NCI-H1694 treated with DMSO at 0.1 percent for 48 hours (cell line): ENCODE results near the gene PCDHGC5.
A peak's percentile ranks its signal among the peaks of the same experiment; 100 is the strongest.

ENCODE experiments used
- DNase-seq: peaks from one replicate; lab custom pipeline; 2025; lab: John Stamatoyannopoulos, UW

PCDHGC5 gene

DNA sequence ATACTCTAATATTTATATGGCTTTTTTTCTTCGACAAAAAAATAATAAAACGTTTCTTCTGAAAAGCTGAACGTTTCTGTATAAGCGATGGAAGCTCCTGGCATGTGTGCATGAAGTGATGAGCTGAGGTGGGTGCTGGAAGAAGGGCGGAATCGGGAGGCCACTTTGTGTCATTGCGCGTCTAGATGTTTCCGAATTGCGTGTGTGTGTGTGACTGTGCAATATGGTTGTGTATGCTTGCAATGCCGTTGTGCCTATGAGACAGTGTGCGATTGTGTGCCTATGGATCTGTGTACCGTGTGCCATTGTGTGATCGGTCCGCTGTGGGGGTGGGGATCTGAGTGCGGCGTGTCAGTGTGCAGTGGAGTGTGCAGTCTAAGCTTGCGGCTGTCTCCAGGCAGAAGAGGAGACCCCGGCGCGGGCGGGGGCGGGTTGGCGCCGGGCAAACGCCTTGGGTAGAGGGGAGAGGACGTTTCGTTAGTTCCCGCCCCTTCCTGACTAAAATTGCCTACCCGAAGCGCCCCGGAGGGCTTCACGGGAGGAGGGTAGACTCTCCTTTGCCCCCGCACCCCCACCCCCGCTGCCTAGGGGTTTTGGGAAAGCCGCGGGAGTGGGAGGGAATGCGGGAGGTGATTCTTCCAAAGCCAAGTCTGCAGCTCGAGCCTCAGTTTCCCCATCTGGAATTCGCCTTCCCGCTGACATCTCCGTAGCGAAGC lies 24.2 kb downstream of the PCDHGC5 start:
- DNase-seq, result peak; percentile 84

GRCh38 chr5:141513627-141514329 lies 24.9 kb downstream of the PCDHGC5 start:
- DNase-seq, result peak; percentile 89

DNA sequence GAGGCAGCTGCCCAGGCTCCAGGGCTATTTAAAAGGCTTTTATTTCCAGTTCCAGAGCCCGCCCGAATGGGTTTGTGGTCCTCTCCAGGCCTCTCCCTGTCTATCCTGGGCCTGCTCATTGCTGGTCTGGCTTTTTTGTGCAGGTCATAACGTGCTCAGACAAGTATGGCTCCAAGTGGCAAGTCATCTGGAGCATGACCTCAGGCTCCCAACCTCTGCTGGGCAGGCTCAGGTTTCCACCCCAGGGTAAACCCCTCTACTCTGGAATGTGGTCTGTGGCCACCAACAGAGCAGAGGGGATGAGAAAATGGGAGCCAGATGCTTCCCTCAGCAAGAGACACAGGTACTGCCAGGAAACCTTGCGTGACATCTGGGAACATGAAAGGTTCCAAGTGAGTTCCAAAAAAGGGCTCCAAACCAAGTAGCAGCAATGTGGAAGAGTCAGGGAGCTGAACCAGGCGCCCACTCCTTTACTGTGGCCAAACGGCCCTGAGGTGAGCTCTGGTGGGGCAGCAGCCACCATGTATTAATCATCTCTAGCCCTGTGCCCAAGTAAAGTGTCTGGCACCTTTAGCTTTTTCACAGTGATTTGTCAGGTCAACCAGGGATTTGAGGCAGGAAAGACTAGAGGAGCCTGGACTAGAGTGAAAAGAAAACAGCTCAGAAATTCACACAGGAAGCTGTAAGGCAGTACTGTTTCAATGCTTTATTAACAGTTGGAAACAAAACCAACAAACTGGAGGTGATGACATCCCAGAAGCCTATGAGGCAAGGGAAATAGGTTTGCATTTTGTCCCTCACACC lies 25.7 kb downstream of the PCDHGC5 start:
- DNase-seq, result peak; percentile 84

DNA sequence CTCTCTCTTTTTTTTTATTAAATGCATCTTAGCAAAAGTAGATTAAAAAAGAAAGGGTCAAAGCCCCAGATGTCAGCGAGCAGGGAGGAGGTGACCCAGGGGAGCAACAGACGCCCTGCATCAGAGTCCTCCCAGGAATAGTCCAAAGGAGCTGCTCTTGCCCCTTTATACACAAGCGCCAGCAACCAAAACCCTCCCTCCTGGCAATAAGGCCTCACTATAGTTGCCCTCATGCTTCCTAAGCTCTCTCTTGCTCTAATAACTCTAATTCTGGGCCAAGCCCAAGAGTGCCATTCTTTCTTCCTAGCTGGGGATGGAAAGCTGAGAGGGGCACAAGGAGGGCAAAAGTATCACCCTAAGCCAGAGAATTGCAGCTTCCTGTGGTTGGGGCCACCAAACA lies 26.3 kb downstream of the PCDHGC5 start:
- DNase-seq, result no peak

DNA sequence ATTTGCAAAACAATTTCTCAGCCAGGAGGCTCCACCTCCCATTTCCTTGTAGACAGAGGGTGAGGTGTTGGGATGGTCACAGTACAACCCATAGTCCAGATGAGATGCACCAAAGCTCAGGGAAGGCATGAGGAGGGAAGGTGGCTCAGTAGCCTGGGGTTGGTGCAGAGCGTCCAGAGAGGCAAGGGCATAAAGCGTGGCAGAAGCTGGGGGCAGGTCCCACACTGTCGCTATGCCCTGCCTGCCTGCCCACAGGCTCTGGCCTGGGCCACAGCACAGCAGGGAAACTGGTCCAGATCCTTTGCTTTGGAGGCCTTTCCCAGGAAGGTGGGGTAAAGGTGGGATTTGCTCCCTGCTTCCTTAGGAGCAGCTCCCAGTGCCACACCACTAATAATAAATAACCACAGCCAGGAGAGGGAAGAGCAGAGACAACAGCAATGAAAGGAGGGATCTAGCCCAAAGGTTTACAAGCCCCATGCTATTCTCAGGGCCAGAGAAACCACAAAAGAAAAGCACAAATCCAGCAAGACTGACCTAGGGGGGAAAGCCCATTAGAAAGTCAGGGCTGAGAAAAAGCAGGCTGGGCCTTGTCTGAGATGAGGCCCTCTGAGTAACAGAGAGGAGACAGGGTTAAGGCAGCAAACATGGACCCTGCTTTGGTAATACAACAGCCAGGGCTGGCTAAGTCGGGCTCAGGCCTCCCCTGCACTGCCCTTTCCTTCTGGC lies 27.2 kb downstream of the PCDHGC5 start:
- DNase-seq, result no peak

- no peak for DNase-seq
These were observed 27.8 kb downstream of the PCDHGC5 start for GRCh38 chr5:141516672-141517025.

DNA sequence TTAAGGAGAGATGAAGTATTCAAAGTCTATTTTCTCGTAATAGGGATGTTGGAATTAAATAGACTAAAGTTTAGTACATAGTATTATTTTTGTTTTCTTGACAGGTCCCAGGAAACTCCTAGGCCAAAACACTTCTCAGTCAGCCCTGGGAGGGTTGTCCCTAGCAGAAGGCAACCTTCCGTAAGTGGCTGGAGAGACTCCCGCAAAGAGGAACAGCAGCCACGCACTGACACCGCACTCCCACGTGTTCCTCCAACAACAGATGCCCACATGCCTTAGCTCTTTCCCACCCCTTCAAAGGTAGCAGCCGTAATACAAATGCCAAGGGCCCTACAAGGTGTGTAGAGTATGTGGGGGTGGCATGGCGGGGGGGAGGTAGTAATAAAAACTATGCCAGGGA lies 28.4 kb downstream of the PCDHGC5 start:
- DNase-seq, result no peak

- no peak for DNase-seq
These were observed 29.2 kb downstream of the PCDHGC5 start for GRCh38 chr5:141517880-141518617.

GRCh38 chr5:141518618-141519015 lies 29.7 kb downstream of the PCDHGC5 start:
- DNase-seq, result no peak

GRCh38 chr5:141519605-141520565 lies 31.0 kb downstream of the PCDHGC5 start:
- no peak for DNase-seq

GRCh38 chr5:141521244-141521781 lies 32.4 kb downstream of the PCDHGC5 start:
- no peak for DNase-seq

- no peak for DNase-seq
These were observed 33.4 kb downstream of the PCDHGC5 start for GRCh38 chr5:141522301-141522700.

- DNase-seq, result no peak
These were observed 35.1 kb downstream of the PCDHGC5 start for GRCh38 chr5:141523991-141524390.

- peak; percentile 95 for DNase-seq
These were observed 36.0 kb downstream of the PCDHGC5 start for GRCh38 chr5:141524604-141525597.

- no peak for DNase-seq
These were observed 36.8 kb downstream of the PCDHGC5 start for GRCh38 chr5:141525653-141526052.

DNA sequence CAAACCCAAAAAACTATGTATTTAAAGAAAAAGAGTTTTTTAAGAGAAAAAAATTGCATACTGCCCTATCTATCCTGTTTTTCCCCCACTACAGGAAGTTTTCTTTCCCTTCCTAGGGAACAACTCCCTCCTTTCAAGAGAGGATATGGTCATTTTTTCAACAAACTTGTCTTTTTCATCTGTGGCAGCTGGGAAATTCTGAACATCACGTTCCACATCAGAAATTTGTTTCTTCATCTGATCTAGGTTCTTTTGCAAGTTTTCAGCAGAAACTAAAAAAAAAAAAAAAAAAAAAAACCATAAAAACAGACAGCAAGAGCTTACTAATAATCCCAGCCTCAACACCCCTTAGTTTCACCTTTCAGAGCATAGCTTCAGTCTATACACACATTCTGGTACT lies 38.5 kb downstream of the PCDHGC5 start:
- no peak for DNase-seq

- no peak for DNase-seq
These were observed 39.6 kb downstream of the PCDHGC5 start for GRCh38 chr5:141528291-141528984.

DNA sequence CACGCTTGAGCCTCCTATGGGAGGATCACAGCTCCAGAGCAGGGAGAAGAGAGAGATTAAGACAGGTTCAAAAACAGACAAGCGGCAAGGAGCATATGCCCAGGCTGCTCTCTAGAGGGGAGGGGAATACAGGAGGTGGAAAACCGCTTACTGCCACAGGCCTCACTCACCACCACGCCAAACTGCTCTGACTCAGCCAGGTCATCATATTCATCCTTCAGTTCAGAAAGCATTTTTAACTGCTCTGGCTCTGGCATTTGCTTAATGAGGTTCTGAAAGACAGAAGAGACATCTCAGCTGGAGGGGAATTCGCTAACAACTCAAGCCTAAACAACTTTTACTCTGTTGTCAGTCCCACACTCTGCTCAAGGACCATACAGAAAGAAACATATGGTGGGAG lies 40.1 kb downstream of the PCDHGC5 start:
- DNase-seq, result no peak
